Epidermal melanocyte (primary cell): Measurements from ENCODE around the gene NELFE.
"Not testable (repeated sequence)": the region's sequence is repeated elsewhere in the genome, so short reads cannot be mapped to it uniquely, and the experiment has no call there.

Source experiments
- DNase-seq: peaks from one replicate; pipeline ENCODE4 v3.0.0; 2011; ENCODE audit warnings: low spot score; ENCODE audit not compliant: insufficient read length

Gene NELFE

GRCh38 chr6:31919624-31920303 lies 39.0 kb downstream of the NELFE start:
- no peak for DNase-seq

GRCh38 chr6:31918069-31918720 lies 40.6 kb downstream of the NELFE start:
- DNase-seq: no peak

- DNase-seq: no peak
These were observed 43.0 kb downstream of the NELFE start for GRCh38 chr6:31915756-31916155.

GRCh38 chr6:31915351-31915750 lies 43.4 kb downstream of the NELFE start:
- no peak for DNase-seq

GRCh38 chr6:31911826-31912585 lies 46.8 kb downstream of the NELFE start:
- no peak for DNase-seq

- DNase-seq: not testable (repeated sequence)
These were observed 49.5 kb downstream of the NELFE start for GRCh38 chr6:31909298-31909697.

- DNase-seq: no peak
These were observed 50.0 kb downstream of the NELFE start for GRCh38 chr6:31908791-31909190.

GRCh38 chr6:31908255-31908654 lies 50.5 kb downstream of the NELFE start:
- DNase-seq: not testable (repeated sequence)

- no peak for DNase-seq
These were observed 51.5 kb downstream of the NELFE start for GRCh38 chr6:31907158-31907813.

GRCh38 chr6:31906727-31907126 lies 52.0 kb downstream of the NELFE start:
- DNase-seq: not testable (repeated sequence)

- no peak for DNase-seq
These were observed 52.6 kb downstream of the NELFE start for GRCh38 chr6:31906122-31906521.

GRCh38 chr6:31905041-31905440 lies 53.7 kb downstream of the NELFE start:
- DNase-seq: no peak

GRCh38 chr6:31903957-31904356 lies 54.8 kb downstream of the NELFE start:
- no peak for DNase-seq
